Heart left ventricle (tissue), 16 donors: Measurements from ENCODE around the gene LRRC15. TPM values are rescaled to one million over a fixed set of nuclear protein-coding genes. Genes with fewer than 3 reads are reported as not detected.

Experiments
- ATAC-seq, 4 donors: fragments of 200-7000 bp; cut with Tn5 transposase; one replicate each; pipeline ENCODE4 v1.9.1; 2020 to 2022; ENCODE audit warnings: moderate library complexity in 4 of 4, mild to moderate bottlenecking in 3 of 4, moderate number of reproducible peaks in 1 of 4
- DNase-seq, 5 donors: peaks; one replicate each; pipeline ENCODE4 v3.0.0-alpha.2; 2020
- H3K27ac ChIP-seq, 12 donors: fragments of 200-600 bp; sonication (generic) in 4 of 12; one replicate each; pipeline versions ENCODE4 v1.5.0 to v1.8.0; 2016 to 2022; ENCODE audit warnings: mild to moderate bottlenecking in 2 of 12
- H3K27me3 ChIP-seq, 9 donors: fragments of 200-600 bp; sonication (generic) in 2 of 9; one replicate each; pipeline versions ENCODE4 v1.5.1 to v1.8.0; 2016 to 2022; ENCODE audit warnings: mild to moderate bottlenecking in 3 of 9
- H3K36me3 ChIP-seq, 9 donors: fragments of 200-600 bp; sonication (generic) in 2 of 9; one replicate each; pipeline versions ENCODE4 v1.5.0 to v1.8.0; 2018 to 2022; ENCODE audit warnings: mild to moderate bottlenecking in 2 of 9
- H3K4me1 ChIP-seq, 12 donors: fragments of 200-600 bp; sonication (generic) in 4 of 12; one replicate each; pipeline versions ENCODE4 v1.5.0 to v1.8.0; 2016 to 2022; ENCODE audit warnings: mild to moderate bottlenecking in 3 of 12
- H3K4me3 ChIP-seq, 12 donors: fragments of 200-600 bp; sonication (generic) in 4 of 12; one replicate each; pipeline versions ENCODE4 v1.5.0 to v1.8.0; 2017 to 2022; ENCODE audit warnings: mild to moderate bottlenecking in 9 of 12, moderate library complexity in 4 of 12
- H3K9me3 ChIP-seq, 12 donors: fragments of 200-600 bp; sonication (generic) in 4 of 12; one replicate each; pipeline versions ENCODE4 v1.5.0 to v1.8.0; 2016 to 2022; ENCODE audit warnings: mild to moderate bottlenecking in 1 of 12
- POLR2A ChIP-seq, 2 donors: fragments of 450-650 bp; IDR thresholded peaks; one replicate each; pipeline ENCODE4 v1.6.1; 2017; ENCODE audit warnings: antibody characterized with exemption in 2 of 2, mild to moderate bottlenecking in 2 of 2, moderate library complexity in 2 of 2
- WGBS, 4 donors: extraction: QIAGEN DNeasy Blood & Tissue Kit in 2 of 4; methylation state at CpG; one replicate each; pipeline versions ENCODE4 v1.1.5 to v1.1.7; 2013 to 2018; 5-methylcytosine and 5-hydroxymethylcytosine counted together
- intact Hi-C, 10 donors: fragments of 100-400 bp; cut with DNase I; formaldehyde crosslinking; loops; one replicate each; pipeline versions ENCODE4 v1.11.1 to v1.14.2; 2022
- polyA plus RNA-seq, 2 donors: library from polyadenylated mRNA; stranded (reverse); fragments of 200-250 nt; gene quantifications; one replicate each; pipeline ENCODE4 v1.2.3, GENCODE V29; 2013
- total RNA-seq, 9 donors: library from RNA; depleted of rRNA in 2 of 9; stranded (reverse); fragments of >200 nt in 2 of 9; fragmentation: NEBNext Ultra II Directional in 3 of 9; extraction: Animal tissue kit (Norgen Biotek cat#: 25700) in 3 of 9; gene quantifications; one replicate each; pipeline versions ENCODE4 v1.1.0 to v1.2.4, GENCODE V29; 2016 to 2023
- TF ChIP-seq, protein P1 (sequence below), 12 donors: fragments of 200-600 bp; sonication (generic) in 4 of 12; IDR thresholded peaks; one replicate each; pipeline versions ENCODE4 v1.5.0 to v1.8.0; 2018 to 2022; ENCODE audit warnings: antibody characterized with exemption in 12 of 12, mild to moderate bottlenecking in 5 of 12
- donor health status: ischemic (EF 13 %, LVEDD 7.1; RV severe dilation, severe dysfunction).
- donor health status: healthy with polysubstance abuse.
- donor health status: DM: no; HTN: yes; CAD: no.
- donor health status: DM: no; HTN: no; CAD: no.
- donor health status: ischemic (EF 25% LVEDD 6.9; RV normal size, moderate dysfunction).
- donor health status: ischemic (EF 25% LVEDD 5.7; RV mildly dilated, moderate dysfunction).
- donor health status: healthy.
- donor health status: DM: yes; HTN: yes; CAD: no.
- donor health status: ischemic (EF 35%, LVEDD 5.7; RV mildly dilated, moderate dysfunction).
- donor health status: nonischemic (EF 11% LVEDD 7.7; RV severe dilation, severe dysfunction).
- donor health status: DM: yes; HTN: yes; CAD: no.
- donor health status: PGD.
- donor health status: ischemic (EF 29% LVEDD 5.4; RV normal size, mild dysfunction).
- donor health status: nonischemic (EF 23%, LVEDD 6.1; RV moderate dilation, normal function).

Gene LRRC15
- total and polyA plus RNA-seq, 11 donors = 0.04 to 1.9 (median 0.12) TPM; not detected in 1

DNA sequence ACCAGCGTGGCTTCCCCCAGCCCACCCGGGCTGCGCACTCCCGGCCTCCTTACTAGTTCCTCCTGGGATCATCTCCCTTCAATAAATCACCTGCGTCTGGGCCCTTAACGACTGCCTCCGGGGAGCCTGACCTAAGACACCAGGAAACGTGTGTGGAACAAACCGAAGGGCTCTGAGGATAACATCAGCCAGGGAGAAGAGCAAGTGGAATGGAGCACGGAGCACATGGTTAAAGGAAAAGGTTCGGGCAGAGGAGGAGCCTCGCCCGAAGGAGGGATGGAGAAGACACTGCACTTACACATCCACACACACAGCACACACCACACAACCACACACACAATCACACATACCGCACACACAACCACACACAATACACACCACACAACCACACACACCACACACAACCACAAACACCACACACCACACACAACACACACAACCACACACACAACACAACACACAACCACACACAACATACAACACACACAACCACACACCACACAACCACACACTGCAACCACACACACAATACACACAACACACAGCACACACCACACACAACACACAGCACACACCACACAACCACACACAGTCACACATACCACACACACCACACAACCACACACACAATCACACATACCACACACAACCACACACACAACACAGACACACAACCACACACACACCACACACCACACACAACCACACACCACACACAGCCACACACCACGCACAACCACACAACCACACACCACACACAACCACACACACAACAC is 43.2 kb downstream of the LRRC15 start:
- 52 to 68% (median 55%) methylated on average over 15 of the region's 15 CpGs for WGBS, 4 donors
- DNase-seq (no peak), ATAC-seq (no peak)
- no peaks in the 10 kb centered on the region for H3K36me3 ChIP-seq
- TF ChIP-seq, protein P1, sequence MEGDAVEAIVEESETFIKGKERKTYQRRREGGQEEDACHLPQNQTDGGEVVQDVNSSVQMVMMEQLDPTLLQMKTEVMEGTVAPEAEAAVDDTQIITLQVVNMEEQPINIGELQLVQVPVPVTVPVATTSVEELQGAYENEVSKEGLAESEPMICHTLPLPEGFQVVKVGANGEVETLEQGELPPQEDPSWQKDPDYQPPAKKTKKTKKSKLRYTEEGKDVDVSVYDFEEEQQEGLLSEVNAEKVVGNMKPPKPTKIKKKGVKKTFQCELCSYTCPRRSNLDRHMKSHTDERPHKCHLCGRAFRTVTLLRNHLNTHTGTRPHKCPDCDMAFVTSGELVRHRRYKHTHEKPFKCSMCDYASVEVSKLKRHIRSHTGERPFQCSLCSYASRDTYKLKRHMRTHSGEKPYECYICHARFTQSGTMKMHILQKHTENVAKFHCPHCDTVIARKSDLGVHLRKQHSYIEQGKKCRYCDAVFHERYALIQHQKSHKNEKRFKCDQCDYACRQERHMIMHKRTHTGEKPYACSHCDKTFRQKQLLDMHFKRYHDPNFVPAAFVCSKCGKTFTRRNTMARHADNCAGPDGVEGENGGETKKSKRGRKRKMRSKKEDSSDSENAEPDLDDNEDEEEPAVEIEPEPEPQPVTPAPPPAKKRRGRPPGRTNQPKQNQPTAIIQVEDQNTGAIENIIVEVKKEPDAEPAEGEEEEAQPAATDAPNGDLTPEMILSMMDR (IDR thresholded peaks at IDR 0.05) = no peak
- no peak for TF ChIP-seq POLR2A (IDR thresholded peaks at IDR 0.05)
- H3K27me3 ChIP-seq = peaks cover 0 to 23% (median 6%) of the 10 kb centered on the region in 9 donors
- H3K27ac ChIP-seq = no peak overlapping the region
- peaks cover 0 to 30% (median 9%) of the 10 kb centered on the region in 12 donors for H3K4me1 ChIP-seq
- intact Hi-C loops = no loop called here
- no peaks in the 10 kb centered on the region for H3K9me3 ChIP-seq
- H3K4me3 ChIP-seq = no peak overlapping the region

DNA sequence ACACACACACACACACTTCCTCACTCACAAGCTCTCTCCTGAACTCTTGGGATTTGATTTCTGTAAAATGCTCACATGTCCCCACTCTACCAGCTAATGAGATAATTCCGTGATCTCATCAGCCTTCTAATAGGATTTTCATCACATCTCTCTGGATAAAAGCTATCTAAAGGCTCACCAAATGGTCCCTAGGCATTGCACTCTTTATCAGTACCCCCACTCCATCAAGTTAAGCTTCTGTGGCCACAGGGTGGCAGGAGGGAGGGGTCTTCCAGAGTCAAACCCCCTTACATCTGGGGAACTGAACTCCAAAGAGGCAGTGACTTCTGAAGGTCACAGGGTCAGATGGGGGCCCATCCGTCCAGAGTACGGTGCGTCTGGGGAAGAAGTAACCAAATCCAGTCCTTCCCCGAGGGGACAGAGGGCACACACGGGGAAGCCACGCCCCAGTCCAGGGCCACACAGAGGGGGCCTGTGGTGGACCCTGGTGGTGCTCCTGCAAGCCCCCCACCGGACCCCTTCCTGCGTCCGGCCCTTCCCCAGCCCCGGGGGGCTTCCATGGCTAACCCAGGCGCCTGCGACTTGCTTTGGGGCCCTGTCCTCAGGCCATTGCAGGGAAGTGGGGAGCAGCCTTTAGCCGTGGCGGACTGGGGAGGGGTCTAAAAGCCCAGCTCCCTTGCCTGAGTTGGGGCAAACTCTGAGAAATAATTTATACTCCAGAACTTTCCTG is 44.0 kb downstream of the LRRC15 start:
- Histone ChIP-seq H3K36me3 (no peaks in the 10 kb centered on the region), H3K4me3 (no peak overlapping the region), H3K4me1 (peaks cover 0 to 24% (median 7%) of the 10 kb centered on the region in 12 donors), H3K9me3 (no peaks in the 10 kb centered on the region), H3K27me3 (peaks cover 0 to 21% (median 6%) of the 10 kb centered on the region in 9 donors), H3K27ac (no peak overlapping the region)
- ATAC-seq = no peak
- WGBS, 4 donors = 71 to 85% (median 77%) methylated on average over 11 to 15 of the region's 15 CpGs
- TF ChIP-seq POLR2A (IDR thresholded peaks at IDR 0.05) = no peak
- TF ChIP-seq, protein P1 (IDR thresholded peaks at IDR 0.05) = no peak
- DNase-seq = no peak
- intact Hi-C loops = no loop called here

DNA sequence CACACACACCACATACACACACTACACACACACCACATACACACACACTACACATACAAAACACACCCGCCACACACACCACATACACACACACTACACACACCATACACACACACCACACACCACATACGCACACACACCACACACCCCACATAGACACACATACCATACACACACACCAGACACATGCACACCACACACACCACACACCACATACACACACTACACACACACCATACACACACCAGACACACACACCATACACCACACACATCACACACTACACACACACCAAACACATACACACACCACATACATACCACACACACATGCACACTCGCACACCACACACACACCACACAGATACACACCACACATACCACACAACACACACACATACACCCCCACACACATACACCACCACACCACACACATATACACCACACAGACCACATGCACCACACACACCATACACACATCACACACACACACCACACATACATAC is 44.7 kb downstream of the LRRC15 start:
- H3K27ac ChIP-seq = no peak overlapping the region
- no peaks in the 10 kb centered on the region for H3K9me3 ChIP-seq
- no peak overlapping the region for H3K4me3 ChIP-seq
- TF ChIP-seq, protein P1 (IDR thresholded peaks at IDR 0.05) = no peak
- intact Hi-C loops = no loop called here
- WGBS, 4 donors = 95 to 97% (median 96%) methylated on average over 3 of the region's 3 CpGs
- peaks cover 0 to 18% (median 5%) of the 10 kb centered on the region in 12 donors for H3K4me1 ChIP-seq
- no peak for ATAC-seq
- DNase-seq = no peak
- no peaks in the 10 kb centered on the region for H3K36me3 ChIP-seq
- H3K27me3 ChIP-seq = peaks cover 0 to 21% (median 6%) of the 10 kb centered on the region in 9 donors
